BLaER1 treated with 17β-estradiol and CSF1 and Interleukin-3, amounts not matched to agents 10 nM and 100 nM (cell line): Measurements from ENCODE around the gene ANKRD23.

Source experiments
- H3K27ac ChIP-seq, 11 experiments: shearing (Covaris generic); formaldehyde crosslinking; 2 replicates each; pipeline ENCODE4 v1.8.1; 2022
- H3K27me3 ChIP-seq, 11 experiments: shearing (Covaris generic); formaldehyde crosslinking; 2 replicates each; pipeline ENCODE4 v1.8.1; 2022
- H3K36me3 ChIP-seq, 11 experiments: shearing (Covaris generic); formaldehyde crosslinking; 2 replicates each; pipeline ENCODE4 v1.8.1; 2022
- H3K4me1 ChIP-seq, 10 experiments: shearing (Covaris generic); formaldehyde crosslinking; 2 replicates each; pipeline ENCODE4 v1.8.1; 2022
- H3K4me2 ChIP-seq, 11 experiments: shearing (Covaris generic); formaldehyde crosslinking; 2 replicates each; pipeline ENCODE4 v1.8.1; 2022
- H3K4me3 ChIP-seq, 10 experiments: shearing (Covaris generic); formaldehyde crosslinking; 2 replicates each; pipeline ENCODE4 v1.8.1; 2022
- H3K9ac ChIP-seq, 11 experiments: shearing (Covaris generic); formaldehyde crosslinking; 2 replicates each; pipeline ENCODE4 v1.8.1; 2022
- H3K9me3 ChIP-seq, 11 experiments: shearing (Covaris generic); formaldehyde crosslinking; replicated peaks in 1 of 11; 2 replicates each; pipeline ENCODE4 v1.8.1; 2022
- H4K20me1 ChIP-seq, 11 experiments: shearing (Covaris generic); formaldehyde crosslinking; 2 replicates each; pipeline ENCODE4 v1.8.1; 2022
- Cebpa-rat ChIP-seq, 11 experiments: shearing (Covaris generic); IDR thresholded peaks; 2 replicates each; pipeline ENCODE4 v1.8.1; 2022

ANKRD23 gene

DNA sequence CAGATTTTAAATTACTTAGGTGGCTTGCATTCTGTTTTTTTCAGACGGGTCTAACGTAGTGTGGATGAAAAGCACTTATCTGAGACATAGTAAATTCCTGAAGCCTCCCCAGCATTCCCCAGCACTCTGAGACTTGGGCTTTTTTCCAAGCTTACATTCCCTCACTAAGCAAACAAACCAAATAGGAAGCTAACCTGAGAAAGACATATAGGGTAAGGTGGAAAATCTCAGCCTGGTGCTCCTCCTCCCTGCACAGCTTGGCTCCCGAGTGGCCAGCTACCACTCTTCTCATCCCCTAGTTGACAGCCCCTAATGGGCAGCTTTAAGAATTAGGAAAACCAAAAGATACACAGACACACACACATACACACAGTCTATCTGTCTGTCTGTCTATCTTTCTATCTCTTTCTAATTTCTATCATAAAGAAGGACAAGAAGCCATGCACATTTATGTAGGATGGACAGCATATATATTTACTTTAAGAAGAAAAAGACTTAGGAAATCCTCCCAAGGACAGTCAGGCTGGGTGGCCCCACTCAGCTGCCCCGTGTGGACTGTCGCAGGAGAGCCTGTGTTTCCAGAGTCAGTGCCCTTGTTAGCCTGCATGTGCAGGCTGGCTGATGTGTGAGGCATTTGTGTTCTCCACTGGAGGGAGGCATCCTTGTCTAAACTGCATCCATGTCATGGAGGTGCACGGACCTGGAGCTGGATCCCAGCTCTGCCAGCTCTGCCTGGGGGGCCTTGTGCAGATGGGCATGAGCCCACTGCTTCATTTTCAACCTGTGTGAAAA lies 19.5 kb downstream of the ANKRD23 start:
- peaks cover under 1 to 39% (median 33%) of the 10 kb centered on the region in 10 experiments; a peak in 18 of 20 replicates for H3K4me1 ChIP-seq
- peaks cover 25 to 91% (median 64%) of the 10 kb centered on the region in 11 experiments; a peak in 20 of 22 replicates for H4K20me1 ChIP-seq
- no peak overlapping the region for H3K27ac ChIP-seq
- H3K9ac ChIP-seq = no peak overlapping the region
- no peak overlapping the region for H3K4me2 ChIP-seq
- peaks cover 42 to 87% (median 60%) of the 10 kb centered on the region in 11 experiments for H3K36me3 ChIP-seq
- TF ChIP-seq Cebpa-rat (IDR thresholded peaks at IDR 0.05) = no peak
- H3K9me3 ChIP-seq = no peaks in the 10 kb centered on the region
- no peak overlapping the region for H3K4me3 ChIP-seq
- H3K27me3 ChIP-seq = no peaks in the 10 kb centered on the region

DNA sequence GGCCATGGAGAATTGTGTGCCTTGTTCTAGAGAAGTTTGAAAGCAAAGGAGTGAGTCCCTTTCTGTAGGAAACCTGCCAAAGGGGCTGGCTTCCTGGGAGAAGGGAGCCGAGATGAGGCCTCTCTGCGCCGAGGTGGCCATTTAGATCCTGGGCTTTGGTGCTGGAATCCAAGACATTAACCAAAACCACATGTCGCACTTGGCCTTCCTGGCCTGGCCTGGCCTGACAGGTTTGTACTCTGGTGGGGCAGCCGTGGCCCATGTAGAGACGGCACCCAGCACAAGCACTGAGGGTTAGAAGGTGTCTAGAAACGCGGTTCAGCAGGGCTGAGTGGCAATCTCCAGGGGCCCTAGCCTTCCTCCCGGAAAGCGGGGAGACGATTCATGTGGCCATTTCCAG lies 20.6 kb downstream of the ANKRD23 start:
- Histone ChIP-seq H3K27ac (no peak overlapping the region), H3K9ac (0 out of 22 replicates have a peak overlapping the region, but pooled peaks of 2 of the 11 experiments have one; percentile 5 to 14), H3K4me1 (peaks cover 11 to 50% (median 44%) of the 10 kb centered on the region in 10 experiments), H3K4me2 (peak overlapping the region in 1 of 11 experiments; percentile 41; a peak in 2 of 22 replicates), H4K20me1 (peaks cover 36 to 94% (median 74%) of the 10 kb centered on the region in 11 experiments; a peak in 20 of 22 replicates), H3K4me3 (no peak overlapping the region), H3K9me3 (no peaks in the 10 kb centered on the region), H3K36me3 (peaks cover 31 to 77% (median 53%) of the 10 kb centered on the region in 11 experiments), H3K27me3 (no peaks in the 10 kb centered on the region)
- TF ChIP-seq Cebpa-rat (IDR thresholded peaks at IDR 0.05) = no peak

DNA sequence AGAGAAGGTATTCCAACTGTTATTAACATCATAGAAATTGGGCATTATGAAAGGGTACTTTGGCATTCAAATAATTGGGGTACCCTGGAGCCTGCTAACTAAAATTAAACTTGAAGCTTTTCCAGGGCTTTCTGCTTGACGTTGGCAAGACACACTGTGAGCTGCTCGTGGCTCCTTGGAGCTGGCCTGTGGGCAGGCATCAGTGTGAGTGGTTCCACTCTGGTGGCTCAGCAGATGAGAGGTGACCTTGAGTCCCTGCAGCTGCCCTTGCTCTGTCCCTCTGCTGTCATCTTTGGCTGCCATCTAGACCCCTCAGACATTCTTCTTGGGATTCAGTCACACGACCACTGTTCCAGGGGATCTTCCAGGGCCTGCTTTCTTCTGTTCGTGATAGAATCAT lies 21.0 kb downstream of the ANKRD23 start:
- Histone ChIP-seq H3K4me3 (no peak overlapping the region), H3K27ac (no peak overlapping the region), H3K36me3 (peaks cover 27 to 73% (median 49%) of the 10 kb centered on the region in 11 experiments), H4K20me1 (peaks cover 40 to 94% (median 78%) of the 10 kb centered on the region in 11 experiments; a peak in 20 of 22 replicates), H3K9ac (peak overlapping the region in 3 of 11 experiments; percentile 5 to 36 (median 14); a peak in 1 of 22 replicates), H3K9me3 (no peaks in the 10 kb centered on the region), H3K27me3 (peaks cover 0 to 3% (median 0%) of the 10 kb centered on the region in 11 experiments; a peak in 1 of 22 replicates), H3K4me1 (peaks cover 16 to 54% (median 48%) of the 10 kb centered on the region in 10 experiments), H3K4me2 (peak overlapping the region in 5 of 11 experiments; percentile 22 to 46 (median 41); a peak in 8 of 22 replicates)
- no peak for TF ChIP-seq Cebpa-rat (IDR thresholded peaks at IDR 0.05)

- Histone ChIP-seq H3K9ac (0 out of 22 replicates have a peak overlapping the region, but pooled peaks of 1 of the 11 experiments have one; percentile 8), H3K4me3 (no peak overlapping the region), H3K36me3 (peaks cover 13 to 57% (median 33%) of the 10 kb centered on the region in 11 experiments; a peak in 20 of 22 replicates), H3K4me1 (peaks cover 24 to 63% (median 59%) of the 10 kb centered on the region in 10 experiments), H3K27ac (no peak overlapping the region), H3K4me2 (peak overlapping the region in 6 of 11 experiments; percentile 5 to 100 (median 98); a peak in 3 of 22 replicates), H4K20me1 (peaks cover 50 to 98% (median 89%) of the 10 kb centered on the region in 11 experiments; a peak in 20 of 22 replicates), H3K27me3 (peaks cover 0 to 4% (median 0%) of the 10 kb centered on the region in 11 experiments; a peak in 3 of 22 replicates), H3K9me3 (no peaks in the 10 kb centered on the region)
- no peak for TF ChIP-seq Cebpa-rat (IDR thresholded peaks at IDR 0.05)
These were observed 22.6 kb downstream of the ANKRD23 start for GRCh38 chr2:96821113-96821675.

DNA sequence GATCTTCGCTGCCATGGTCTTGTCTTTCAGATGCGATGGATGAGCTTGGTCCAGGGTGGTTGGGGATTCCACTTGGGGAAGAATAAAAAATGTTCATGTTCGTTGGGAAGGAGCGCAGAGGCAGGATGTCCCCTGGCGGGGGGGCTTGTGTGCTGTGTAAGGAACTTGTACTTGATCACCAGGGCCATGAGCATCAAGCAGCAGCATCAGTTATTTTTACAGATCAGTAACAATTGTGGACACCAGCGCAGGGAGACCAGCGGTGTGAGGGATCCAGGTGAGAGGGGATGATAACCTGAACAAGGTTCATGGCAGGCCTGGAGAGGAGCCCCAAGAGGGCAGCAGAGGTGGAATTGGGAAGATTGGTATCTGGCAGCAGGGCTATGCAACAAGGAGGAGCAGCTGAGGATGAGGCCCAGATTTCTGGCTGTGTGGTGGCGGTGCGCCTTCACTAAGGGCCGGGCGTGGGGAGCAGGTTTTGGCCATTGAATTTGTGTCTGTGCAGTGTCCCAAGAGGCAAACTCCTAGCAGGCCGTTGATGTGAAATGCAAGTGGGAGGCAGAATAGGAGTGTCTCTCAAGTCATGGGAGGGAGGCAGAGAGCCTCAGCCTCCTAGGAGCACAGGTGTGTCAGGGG lies 23.8 kb downstream of the ANKRD23 start:
- no peak for TF ChIP-seq Cebpa-rat (IDR thresholded peaks at IDR 0.05)
- Histone ChIP-seq H3K9ac (0 out of 22 replicates have a peak overlapping the region, but pooled peaks of 1 of the 11 experiments have one; percentile 8), H3K9me3 (no peaks in the 10 kb centered on the region), H3K4me2 (peak overlapping the region in 10 of 11 experiments; percentile 7 to 100 (median 100); a peak in 19 of 22 replicates), H3K4me3 (no peak overlapping the region), H3K4me1 (peaks cover 24 to 69% (median 64%) of the 10 kb centered on the region in 10 experiments), H3K36me3 (peaks cover 1 to 45% (median 21%) of the 10 kb centered on the region in 11 experiments; a peak in 17 of 22 replicates), H3K27ac (no peak overlapping the region), H4K20me1 (peaks cover 50 to 86% (median 80%) of the 10 kb centered on the region in 11 experiments; a peak in 20 of 22 replicates), H3K27me3 (peaks cover 0 to 4% (median 0%) of the 10 kb centered on the region in 11 experiments; a peak in 3 of 22 replicates)

GRCh38 chr2:96819128-96819875 lies 24.5 kb downstream of the ANKRD23 start:
- Histone ChIP-seq H3K9me3 (no peaks in the 10 kb centered on the region), H3K4me3 (peak overlapping the region in 1 of 10 experiments; percentile 46; a peak in 1 of 20 replicates), H3K36me3 (peaks cover 0 to 38% (median 15%) of the 10 kb centered on the region in 11 experiments; a peak in 14 of 22 replicates), H3K27me3 (peaks cover 0 to 4% (median 0%) of the 10 kb centered on the region in 11 experiments; a peak in 3 of 22 replicates), H3K4me2 (peak overlapping the region; percentile 97 to 100 (median 100); a peak in 20 of 22 replicates), H3K9ac (peak overlapping the region in 5 of 11 experiments; percentile 15 to 47 (median 33); a peak in 3 of 22 replicates), H3K4me1 (peaks cover 24 to 70% (median 66%) of the 10 kb centered on the region in 10 experiments), H4K20me1 (peaks cover 50 to 79% (median 73%) of the 10 kb centered on the region in 11 experiments; a peak in 20 of 22 replicates), H3K27ac (no peak overlapping the region)
- TF ChIP-seq Cebpa-rat (IDR thresholded peaks at IDR 0.05) = no peak

- Histone ChIP-seq H3K27me3 (peaks cover 0 to 4% (median 0%) of the 10 kb centered on the region in 11 experiments; a peak in 3 of 22 replicates), H3K36me3 (peaks cover 0 to 25% (median 6%) of the 10 kb centered on the region in 11 experiments; a peak in 9 of 22 replicates), H4K20me1 (peaks cover 50 to 65% (median 59%) of the 10 kb centered on the region in 11 experiments; a peak in 20 of 22 replicates), H3K9me3 (no peaks in the 10 kb centered on the region), H3K4me3 (peak overlapping the region in 9 of 10 experiments; percentile 72 to 86 (median 79); a peak in 16 of 20 replicates), H3K9ac (peak overlapping the region in 7 of 11 experiments; percentile 14 to 85 (median 82); a peak in 13 of 22 replicates), H3K27ac (no peak overlapping the region), H3K4me1 (peaks cover 24 to 65% (median 62%) of the 10 kb centered on the region in 10 experiments), H3K4me2 (peak overlapping the region; percentile 97 to 100 (median 100))
- TF ChIP-seq Cebpa-rat (IDR thresholded peaks at IDR 0.05) = no peak
These were observed 25.9 kb downstream of the ANKRD23 start for GRCh38 chr2:96817882-96818281.
